ENCODE data around the gene SGK1.

GRCh38 chr6:134257516-134257915 lies 60.4 kb downstream of the SGK1 start:
- TF ChIP-seq POLR2A (IDR thresholded peaks at IDR 0.05): no peak
- no peak for TF ChIP-seq CTCF (IDR thresholded peaks at IDR 0.05)

All from testis (tissue), 2 donors.